H1 (cell line): ENCODE measurements around the gene PPIP5K1. TPM values are rescaled to one million over a fixed set of nuclear protein-coding genes. Genes with fewer than 3 reads are reported as not detected.
"Not testable (repeated sequence)": the region's sequence is repeated elsewhere in the genome, so short reads cannot be mapped to it uniquely, and the experiment has no call there.

Source experiments
- CTCF ChIA-PET: fragments of 300-600 bp; sonication (Branson Sonifier 250); formaldehyde crosslinking; loops from one replicate; lab custom pipeline; 2021; ENCODE audit not compliant: partially characterized antibody; lab: Charles Lee
- POLR2A ChIA-PET: fragments of 300-600 bp; sonication (Branson Sonifier 250); formaldehyde crosslinking; loops from one replicate; lab custom pipeline; 2021; ENCODE audit warnings: inconsistent platforms; ENCODE audit not compliant: partially characterized antibody; lab: Charles Lee
- DNase-seq, 2 experiments: peaks; one replicate each; pipeline versions ENCODE4 v3.0.0 to v3.0.0-alpha.2; 2010 to 2022; ENCODE audit warnings: low spot score in 2 of 2, low read depth in 1 of 2, mixed read lengths in 1 of 2
- FAIRE-seq: peaks from 2 replicates; lab custom pipeline; 2011; peaks lifted over from hg19 to GRCh38; lab: Jason Lieb, UNC
- H2AFZ ChIP-seq: 2 replicates; pipeline ENCODE4 v1.8.1; 2012; ENCODE audit warnings: low read length, inconsistent platforms
- H2AK5ac ChIP-seq: 2 replicates; pipeline ENCODE4 v1.6.1; 2013; ENCODE audit warnings: low read depth, low read length
- H2BK120ac ChIP-seq: replicated peaks from 2 replicates; pipeline ENCODE3; 2013; ENCODE audit warnings: low read depth, low read length, inconsistent platforms
- H2BK12ac ChIP-seq: 2 replicates; pipeline ENCODE4 v1.6.1; 2013; ENCODE audit warnings: low read depth, low read length
- H2BK15ac ChIP-seq: 2 replicates; pipeline ENCODE4 v1.6.1; 2013; ENCODE audit warnings: low read length
- H2BK20ac ChIP-seq: 2 replicates; pipeline ENCODE4 v1.6.1; 2013; ENCODE audit warnings: low read length
- H2BK5ac ChIP-seq: 2 replicates; pipeline ENCODE4 v1.6.1; 2013; ENCODE audit warnings: low read depth, low read length
- H3K14ac ChIP-seq: 2 replicates; pipeline ENCODE4 v1.6.1; 2013; ENCODE audit warnings: inconsistent platforms; ENCODE audit not compliant: insufficient read length
- H3K18ac ChIP-seq: 2 replicates; pipeline ENCODE4 v1.6.1; 2013; ENCODE audit warnings: low read length; ENCODE audit errors: extremely low read depth
- H3K23ac ChIP-seq: 2 replicates; pipeline ENCODE4 v1.6.1; 2013; ENCODE audit warnings: inconsistent platforms; ENCODE audit not compliant: insufficient read length
- H3K23me2 ChIP-seq: 2 replicates; pipeline ENCODE4 v1.6.1; 2013; ENCODE audit warnings: low read depth, low read length
- H3K27ac ChIP-seq: 2 replicates; pipeline ENCODE4 v1.6.1; 2011; ENCODE audit warnings: low read depth, low read length, inconsistent platforms
- H3K27me3 ChIP-seq, 4 experiments: replicated peaks in 1 of 4; 1 replicate in 1 of 4; 2 replicates in 3 of 4; pipeline versions ENCODE4 v1.6.1 to v1.8.1; 2011 to 2013; ENCODE audit warnings: low read length in 3 of 4, mild to moderate bottlenecking in 3 of 4, inconsistent platforms in 2 of 4, mixed read lengths in 2 of 4, moderate library complexity in 1 of 4; ENCODE audit not compliant: control insufficient read depth in 3 of 4, insufficient read depth in 3 of 4; ENCODE audit errors: extremely low read depth in 1 of 4
- H3K36me3 ChIP-seq, 4 experiments: 2 replicates each; pipeline versions ENCODE4 v1.6.1 to v1.8.1; 2011 to 2013; ENCODE audit warnings: mild to moderate bottlenecking in 4 of 4, low read length in 3 of 4, moderate library complexity in 2 of 4, control low read depth in 1 of 4, inconsistent platforms in 1 of 4; ENCODE audit not compliant: insufficient read depth in 4 of 4, control insufficient read depth in 2 of 4
- H3K4ac ChIP-seq: replicated peaks from 2 replicates; pipeline ENCODE3; 2013; ENCODE audit warnings: low read length, low read depth, mixed read lengths, inconsistent platforms; ENCODE audit not compliant: insufficient read length
- H3K4me1 ChIP-seq, 4 experiments: replicated peaks in 1 of 4; 1 replicate in 1 of 4; 2 replicates in 3 of 4; pipeline versions ENCODE4 v1.6.1 to v1.8.1; 2011 to 2013; ENCODE audit warnings: low read length in 3 of 4, inconsistent platforms in 2 of 4, mixed read lengths in 1 of 4; ENCODE audit not compliant: insufficient read depth in 4 of 4, control insufficient read depth in 3 of 4
- H3K4me2 ChIP-seq, 2 experiments: 2 replicates each; pipeline versions ENCODE4 v1.6.1 to v1.8.1; 2011 to 2013; ENCODE audit warnings: low read depth in 2 of 2, low read length in 2 of 2, control low read depth in 1 of 2, inconsistent platforms in 1 of 2, mild to moderate bottlenecking in 1 of 2; ENCODE audit not compliant: insufficient read depth in 1 of 2
- H3K4me3 ChIP-seq, 4 experiments: fragments of 200-600, 300-600 bp in 1 of 4; sonication (generic), shearing (Covaris generic), sonication (Bioruptor Twin) in 1 of 4; 2 replicates each; pipeline versions ENCODE4 v1.5.1 to v1.8.1; 2011 to 2016; ENCODE audit warnings: low read length in 4 of 4, low read depth in 3 of 4, control low read depth in 2 of 4, inconsistent platforms in 2 of 4, mild to moderate bottlenecking in 2 of 4, mixed read lengths in 1 of 4, moderate library complexity in 1 of 4; ENCODE audit not compliant: insufficient read depth in 2 of 4; ENCODE audit errors: extremely low read depth in 1 of 4
- H3K56ac ChIP-seq: replicated peaks from 2 replicates; pipeline ENCODE3; 2013; ENCODE audit warnings: low read depth, mild to moderate bottlenecking, mixed read lengths, low read length, inconsistent platforms; ENCODE audit not compliant: insufficient read length
- H3K79me1 ChIP-seq: 2 replicates; pipeline ENCODE4 v1.6.1; 2013; ENCODE audit warnings: low read depth, low read length, control low read depth
- H3K79me2 ChIP-seq, 2 experiments: 2 replicates each; pipeline versions ENCODE4 v1.6.1 to v1.8.1; 2012 to 2013; ENCODE audit warnings: low read length in 2 of 2, mild to moderate bottlenecking in 2 of 2, inconsistent platforms in 1 of 2; ENCODE audit not compliant: insufficient read depth in 2 of 2, control insufficient read depth in 1 of 2
- H3K9ac ChIP-seq, 4 experiments: replicated peaks in 1 of 4; 1 replicate in 1 of 4; 2 replicates in 3 of 4; pipeline versions ENCODE4 v1.6.1 to v1.8.1; 2011 to 2013; ENCODE audit warnings: low read depth in 3 of 4, low read length in 3 of 4, control low read depth in 2 of 4, mild to moderate bottlenecking in 2 of 4, moderate library complexity in 2 of 4, inconsistent platforms in 1 of 4; ENCODE audit errors: extremely low read depth in 1 of 4
- H3K9me3 ChIP-seq, 2 experiments: 2 replicates each; pipeline versions ENCODE4 v1.6.1 to v1.8.1; 2012 to 2013; ENCODE audit warnings: mild to moderate bottlenecking in 2 of 2, moderate library complexity in 2 of 2, control low read depth in 1 of 2, inconsistent platforms in 1 of 2, low read depth in 1 of 2, low read length in 1 of 2, mixed read lengths in 1 of 2; ENCODE audit not compliant: insufficient read depth in 2 of 2
- H4K20me1 ChIP-seq, 2 experiments: replicated peaks in 1 of 2; 2 replicates each; pipeline versions ENCODE3 to v1.8.1; 2011 to 2013; ENCODE audit warnings: inconsistent platforms in 2 of 2, low read length in 2 of 2, mild to moderate bottlenecking in 1 of 2; ENCODE audit not compliant: insufficient read depth in 2 of 2, control insufficient read depth in 1 of 2
- H4K5ac ChIP-seq: 2 replicates; pipeline ENCODE4 v1.6.1; 2013; ENCODE audit warnings: low read length, low read depth, mixed read lengths, inconsistent platforms; ENCODE audit not compliant: insufficient read length
- H4K8ac ChIP-seq: 2 replicates; pipeline ENCODE4 v1.8.0; 2013; ENCODE audit warnings: mild to moderate bottlenecking, moderate library complexity, low read length, inconsistent platforms; ENCODE audit not compliant: insufficient read depth; ENCODE audit errors: extremely low read depth
- H4K91ac ChIP-seq: replicated peaks from 2 replicates; pipeline ENCODE3; 2013; ENCODE audit warnings: low read length, mixed read lengths, inconsistent platforms; ENCODE audit not compliant: insufficient read length
- WGBS, 2 experiments: shearing (Covaris generic) in 1 of 2; methylation state at CpG; one replicate each; pipeline versions ENCODE4 v1.1.6 to v1.1.7; 2013 to 2015; ENCODE audit warnings: low lambda C conversion rate in 2 of 2, mixed read lengths in 2 of 2, inconsistent platforms in 1 of 2, low coverage in 1 of 2, missing lambda C conversion rate in 1 of 2; ENCODE audit not compliant: insufficient replicate concordance in 2 of 2, insufficient coverage in 1 of 2, insufficient read length in 1 of 2; ENCODE audit errors: extremely low coverage in 1 of 2, missing lambda C conversion rate in 1 of 2; 5-methylcytosine and 5-hydroxymethylcytosine counted together
- polyA plus RNA-seq, 7 experiments: library from polyadenylated mRNA; depleted of rRNA in 3 of 7; stranded (reverse) in 5 of 7; unstranded in 2 of 7; fragments of >200 nt in 5 of 7; fragments of 200-250 nt in 2 of 7; gene quantifications; 1 replicate in 5 of 7; 2 replicates in 1 of 7; 4 replicates in 1 of 7; pipeline versions ENCODE4 v1.2.1 to v1.2.3, GENCODE V29; 2011 to 2013; ENCODE audit warnings: missing spikeins in 2 of 7, mixed read lengths in 2 of 7
- total RNA-seq: library from RNA; stranded (reverse); fragmentation: NEBNext Ultra II Directional; extraction: Animal tissue kit (Norgen Biotek cat#: 25700); gene quantifications from 2 replicates; pipeline ENCODE4 v1.2.1, GENCODE V29; 2021

The PPIP5K1 gene
- total and polyA plus RNA-seq, 2 of the 8 experiments (the other 6 are each of a cell fraction or from before 2014, with no cell fraction given) = 18.8 to 22.7 TPM

GRCh38 chr15:43562753-43563152, 27.3 kb downstream of the PPIP5K1 start:
- H4K91ac ChIP-seq, FAIRE-seq, H3K4ac ChIP-seq, DNase-seq, H3K9ac ChIP-seq, H2BK120ac ChIP-seq, H2BK15ac ChIP-seq, H3K14ac ChIP-seq, H3K56ac ChIP-seq, H3K9me3 ChIP-seq, H4K20me1 ChIP-seq, H2AFZ ChIP-seq, POLR2A ChIA-PET, H3K4me1 ChIP-seq, H3K23ac ChIP-seq, H3K23me2 ChIP-seq, CTCF ChIA-PET, H3K4me3 ChIP-seq, H2BK20ac ChIP-seq, H3K79me2 ChIP-seq, H3K79me1 ChIP-seq, H3K27me3 ChIP-seq, H2BK12ac ChIP-seq, H2BK5ac ChIP-seq, H4K8ac ChIP-seq, H4K5ac ChIP-seq, H3K27ac ChIP-seq, H3K18ac ChIP-seq, H2AK5ac ChIP-seq, H3K4me2 ChIP-seq, H3K36me3 ChIP-seq: not testable (repeated sequence)
- no CpG with 5 or more reads among the region's 3 CpGs for WGBS, 2 experiments
